Raji (cell line): ENCODE data around the gene BACH1.

ENCODE experiments used
- POLR2A ChIP-seq: IDR thresholded peaks from 2 replicates; pipeline ENCODE4 v1.6.1; 2011; ENCODE audit warnings: low read depth, low read length, control low read depth; ENCODE audit not compliant: insufficient read depth

The BACH1 gene

GRCh38 chr21:29376556-29376955, 77.8 kb downstream of the BACH1 start:
- TF ChIP-seq POLR2A, result no peak

DNA sequence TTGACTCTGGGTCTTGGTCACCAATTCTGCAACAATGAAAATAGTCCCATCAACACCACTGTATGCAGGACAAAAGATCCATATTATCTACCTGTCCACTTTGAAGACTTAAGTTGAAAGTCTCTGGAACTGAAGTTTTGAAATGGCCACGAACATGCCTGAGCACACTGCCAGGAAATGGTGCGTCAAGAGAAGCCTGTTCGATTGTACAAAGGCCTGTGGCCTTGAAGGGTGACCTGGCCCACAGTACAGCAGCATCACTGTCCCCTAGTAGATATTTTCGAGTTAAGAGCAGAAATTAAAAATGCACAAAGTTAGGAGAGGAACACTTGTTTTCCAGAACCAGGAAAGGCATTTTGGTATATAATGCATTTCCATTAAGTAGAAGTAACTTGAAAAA, 78.5 kb downstream of the BACH1 start:
- TF ChIP-seq POLR2A, result no peak

- TF ChIP-seq POLR2A, result no peak
These were observed 80.1 kb downstream of the BACH1 start for GRCh38 chr21:29378832-29379231.

- no peak for TF ChIP-seq POLR2A
These were observed 80.9 kb downstream of the BACH1 start for GRCh38 chr21:29379517-29380054.

GRCh38 chr21:29382030-29382654, 83.4 kb downstream of the BACH1 start:
- no peak for TF ChIP-seq POLR2A

GRCh38 chr21:29384683-29385359, 86.1 kb downstream of the BACH1 start:
- no peak for TF ChIP-seq POLR2A

- no peak for TF ChIP-seq POLR2A
These were observed 87.3 kb downstream of the BACH1 start for GRCh38 chr21:29385934-29386520.

GRCh38 chr21:29386803-29387202, 88.1 kb downstream of the BACH1 start:
- TF ChIP-seq POLR2A, result no peak

DNA sequence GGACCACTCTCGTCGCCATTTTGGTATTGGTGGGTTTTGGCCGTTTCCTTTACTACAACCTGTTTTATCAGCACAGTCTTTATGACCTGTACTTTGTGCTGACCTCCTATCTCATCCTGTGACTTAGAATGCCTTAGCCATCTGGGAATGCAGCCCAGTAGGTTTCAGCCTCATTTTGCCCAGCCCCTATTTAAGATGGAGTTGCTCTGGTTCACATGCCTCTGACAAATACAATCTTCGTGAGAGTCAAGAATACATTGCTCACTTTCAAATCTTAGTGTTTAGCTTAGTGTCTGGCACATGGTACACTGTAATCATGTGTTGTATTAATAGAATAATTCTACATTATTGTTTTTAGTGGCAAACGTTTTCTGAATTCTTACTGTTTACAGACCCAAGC, 88.9 kb downstream of the BACH1 start:
- no peak for TF ChIP-seq POLR2A

DNA sequence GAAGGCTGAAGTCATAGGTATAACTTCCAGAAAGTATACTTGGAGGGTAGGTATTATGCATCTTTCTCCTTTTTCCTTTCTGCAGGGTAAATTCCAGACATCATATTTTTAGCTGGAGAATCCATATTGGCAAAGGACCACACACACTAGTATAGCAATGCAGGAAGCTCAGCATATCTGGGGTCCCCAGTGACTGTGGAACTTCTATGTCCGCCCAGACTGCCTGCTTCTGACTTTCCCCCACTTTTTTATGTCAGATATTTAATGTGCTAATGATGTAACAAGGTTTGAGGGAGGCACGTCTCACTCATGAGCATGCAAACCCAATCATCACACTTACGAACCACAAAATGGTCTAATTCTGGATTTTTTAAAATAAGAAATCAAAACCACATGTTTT, 90.4 kb downstream of the BACH1 start:
- TF ChIP-seq POLR2A, result no peak

DNA sequence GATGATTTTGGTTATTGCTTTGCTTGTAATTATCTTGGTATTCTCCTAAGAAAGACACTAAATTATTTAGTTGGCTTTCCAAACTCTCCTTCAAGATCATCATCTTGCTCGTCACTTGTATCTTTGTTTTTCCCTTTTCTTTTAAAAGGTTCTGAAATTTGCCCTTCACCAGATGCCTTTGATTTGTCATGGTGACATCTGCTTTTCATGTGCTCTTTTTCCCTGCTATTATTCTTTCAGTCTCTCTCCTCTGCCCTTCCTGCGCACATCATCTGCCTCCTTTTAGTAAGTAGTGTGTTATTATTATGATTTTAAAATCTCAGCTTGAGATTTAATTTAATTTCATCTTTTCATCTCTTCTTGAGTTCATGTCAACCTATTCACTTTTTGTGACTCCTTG, 92.1 kb downstream of the BACH1 start:
- no peak for TF ChIP-seq POLR2A

DNA sequence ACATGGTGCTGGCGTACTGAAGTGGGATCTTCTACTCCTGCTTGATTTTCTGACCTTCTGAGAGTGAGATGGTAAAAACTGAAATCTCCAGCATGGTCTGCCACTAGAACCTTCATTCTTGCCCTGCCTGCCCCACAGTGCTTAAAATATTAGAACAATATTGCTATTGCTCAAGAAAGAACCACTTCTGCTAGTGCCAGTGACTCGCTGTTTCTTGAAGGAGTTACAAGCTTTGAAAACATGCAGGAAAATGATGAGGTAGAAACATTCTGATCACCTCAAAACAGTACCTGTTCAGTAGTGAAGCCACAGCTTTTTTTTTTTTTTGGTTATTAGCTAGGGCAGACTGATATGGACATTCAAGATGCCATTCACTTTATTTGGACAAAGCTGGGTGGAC, 95.3 kb downstream of the BACH1 start:
- TF ChIP-seq POLR2A, result no peak
